ENCODE data around the gene STAC.

GRCh38 chr3:36524560-36524959 is 144.3 kb downstream of the STAC start:
- TF ChIP-seq EZH2 (IDR thresholded peaks at IDR 0.05) (no peak), POLR2AphosphoS5 (IDR thresholded peaks at IDR 0.05; ENCODE audit: borderline replicate concordance, low read depth, low read length) (no peak)

All from SK-N-MC (cell line).